ENCODE data around the gene ARFIP1.

GRCh38 chr4:152780267-152780778 is 569 bp downstream of the ARFIP1 start:
- TF ChIP-seq POLR2A (IDR thresholded peaks at IDR 0.05): no peak
- no peak for TF ChIP-seq CTCF (IDR thresholded peaks at IDR 0.05)
- TF ChIP-seq EP300 (IDR thresholded peaks at IDR 0.05): no peak
